Endodermal cell (in vitro differentiated cells): ENCODE data around the gene PCDHB5. TPM values are rescaled to one million over a fixed set of nuclear protein-coding genes. Genes with fewer than 3 reads are reported as not detected.
"Not testable (repeated sequence)": the region's sequence is repeated elsewhere in the genome, so short reads cannot be mapped to it uniquely, and the experiment has no call there.

ENCODE experiments used
- DNase-seq: peaks from one replicate; pipeline ENCODE4 v3.0.0-alpha.2; 2017
- H3K27ac ChIP-seq: 2 replicates; pipeline ENCODE4 v1.5.1; 2013; ENCODE audit warnings: mild to moderate bottlenecking, low read depth, low read length, moderate library complexity
- H3K27me3 ChIP-seq: 2 replicates; pipeline ENCODE4 v1.6.1; 2013; ENCODE audit warnings: mild to moderate bottlenecking, low read length, moderate library complexity; ENCODE audit not compliant: insufficient read depth, control insufficient read depth, poor library complexity, severe bottlenecking
- H3K36me3 ChIP-seq: 2 replicates; pipeline ENCODE4 v1.7.0; 2013; ENCODE audit warnings: mild to moderate bottlenecking, low read length, moderate library complexity; ENCODE audit not compliant: control insufficient read depth, insufficient read depth
- H3K4me1 ChIP-seq: one replicate; pipeline ENCODE4 v1.7.0; 2013; ENCODE audit warnings: low read length; ENCODE audit not compliant: control insufficient read depth, insufficient read depth
- H3K4me3 ChIP-seq: 2 replicates; pipeline ENCODE4 v1.5.1; 2013; ENCODE audit warnings: mild to moderate bottlenecking, low read length, moderate library complexity
- H3K9ac ChIP-seq: 2 replicates; pipeline ENCODE4 v1.6.1; 2013; ENCODE audit warnings: mild to moderate bottlenecking, low read length, moderate library complexity; ENCODE audit not compliant: poor library complexity, severe bottlenecking; ENCODE audit errors: extremely low read depth
- H3K9me3 ChIP-seq: 2 replicates; pipeline ENCODE4 v1.6.1; 2013; ENCODE audit warnings: mild to moderate bottlenecking, low read length, moderate library complexity; ENCODE audit not compliant: control insufficient read depth
- H3K27ac Mint-ChIP-seq: 2 replicates; pipeline ENCODE4 v1.8.0; 2020; ENCODE audit warnings: mixed read lengths
- H3K27me3 Mint-ChIP-seq: 2 replicates; pipeline ENCODE4 v1.8.0; 2021; ENCODE audit warnings: mild to moderate bottlenecking, mixed read lengths; ENCODE audit not compliant: insufficient read depth
- H3K36me3 Mint-ChIP-seq: 2 replicates; pipeline ENCODE4 v1.8.0; 2020; ENCODE audit warnings: low read depth, mixed read lengths
- H3K4me1 Mint-ChIP-seq: 2 replicates; pipeline ENCODE4 v1.8.0; 2020; ENCODE audit warnings: mixed read lengths
- H3K4me3 Mint-ChIP-seq: 2 replicates; pipeline ENCODE4 v1.8.0; 2020; ENCODE audit warnings: mild to moderate bottlenecking, moderate library complexity, mixed read lengths
- H3K9me3 Mint-ChIP-seq: 2 replicates; pipeline ENCODE4 v1.8.0; 2020; ENCODE audit warnings: mild to moderate bottlenecking, mixed read lengths
- WGBS, 2 experiments: methylation state at CpG; one replicate each; pipeline versions ENCODE4 v1.1.5 to v1.1.7; 2013; ENCODE audit warnings: missing lambda C conversion rate in 2 of 2, mixed read lengths in 1 of 2; ENCODE audit not compliant: insufficient coverage in 1 of 2, insufficient read length in 1 of 2; 5-methylcytosine and 5-hydroxymethylcytosine counted together
- long read RNA-seq, 4 experiments: library from polyadenylated mRNA in 2 of 4; library from RNA in 1 of 4; library from capped mRNA in 1 of 4; stranded (forward) in 3 of 4; unstranded in 1 of 4; transcript quantifications; one replicate each; pipeline ENCODE4 v2.0.0, GENCODE V29; 2020 to 2021; ENCODE audit warnings: inconsistent platforms in 1 of 4
- polyA plus RNA-seq, 2 experiments: library from polyadenylated mRNA; stranded (reverse); fragments of 50-300 nt; gene quantifications; one replicate each; pipeline ENCODE4 v1.2.3, GENCODE V29; 2013
- total RNA-seq, 2 donors: library from RNA; stranded (reverse); fragmentation: NEBNext Ultra II Directional in 1 of 2; extraction: Animal tissue kit (Norgen Biotek cat#: 25700) in 1 of 2; gene quantifications; 2 replicates in 1 of 2; 3 replicates in 1 of 2; pipeline ENCODE4 v1.2.1, GENCODE V29; 2021
- TF ChIP-seq, protein P1 (sequence below): fragments of 200-600 bp; sonication (generic); conservative IDR thresholded peaks from 2 replicates; pipeline ENCODE4 v1.5.0; 2021; ENCODE audit warnings: antibody characterized with exemption, mild to moderate bottlenecking

PCDHB5 gene
- 10 to 100 TPM in 1 of 2 donors, 1 to 10 TPM in 1; 2.4 to 43.5 TPM for total RNA-seq
- 0.46 TPM for polyA plus RNA-seq (2013, experiment 1 of 2)
- 0.79 TPM for polyA plus RNA-seq (2013, experiment 2 of 2)
- long read RNA-seq, experiment 1, partial matches to known transcripts: 0 of 1 reads
- long read RNA-seq, experiment 1, other reads (novel, unspliced or antisense): 0 of 1 reads
- long read RNA-seq, experiment 2, transcript PCDHB5-201 (1 exons, 3,408 nt): major isoform, 7 of 7 reads
- long read RNA-seq, experiment 2, partial matches to known transcripts: 0 of 7 reads
- long read RNA-seq, experiment 2, other reads (novel, unspliced or antisense): 0 of 7 reads
- long read RNA-seq, experiment 3, transcript PCDHB5-201 (1 exons, 3,408 nt): major isoform, 192 of 225 reads
- long read RNA-seq, experiment 3, partial matches to known transcripts: 0 of 225 reads
- long read RNA-seq, experiment 3, other reads (novel, unspliced or antisense): 30 of 225 reads
- long read RNA-seq, experiment 4: 0 reads

DNA sequence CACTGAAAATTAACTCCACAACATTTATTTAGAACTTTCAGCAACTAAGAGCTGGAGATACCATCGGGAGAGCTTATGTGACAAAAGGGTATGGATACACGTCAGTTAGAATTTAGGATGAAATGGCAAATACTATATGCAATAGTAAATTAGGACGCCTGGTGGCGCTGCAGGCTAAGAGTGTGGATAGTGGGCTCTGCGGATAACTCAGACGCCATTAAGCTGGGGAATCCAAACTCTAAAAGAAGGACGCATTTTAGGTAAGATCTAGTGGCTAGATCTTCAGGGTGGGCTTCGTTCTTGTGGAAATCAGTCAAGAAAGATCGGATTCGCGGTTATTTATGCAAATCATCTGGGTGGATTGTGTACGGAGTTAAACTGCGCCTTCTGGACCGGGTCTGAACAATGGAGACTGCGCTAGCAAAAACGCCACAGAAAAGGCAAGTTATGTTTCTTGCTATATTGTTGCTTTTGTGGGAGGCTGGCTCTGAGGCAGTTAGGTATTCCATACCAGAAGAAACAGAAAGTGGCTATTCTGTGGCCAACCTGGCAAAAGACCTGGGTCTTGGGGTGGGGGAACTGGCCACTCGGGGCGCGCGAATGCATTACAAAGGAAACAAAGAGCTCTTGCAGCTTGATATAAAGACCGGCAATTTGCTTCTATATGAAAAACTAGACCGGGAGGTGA is at the start of gene PCDHB5:
Gene PCDHB5 (plus strand): TSS at position 177 of the 688 bp plus-strand sequence. CDS start 229 bp downstream, at position 406.
- Histone ChIP-seq H3K36me3 (no peaks in the 10 kb centered on the region), H3K27ac (no peak within 1 kb of the TSS), H3K27me3 (no peaks in the 10 kb centered on the region), H3K9me3 (peaks cover 39% of the 10 kb centered on the region), H3K9ac (no peak within 1 kb of the TSS), H3K4me1 (no peaks in the 10 kb centered on the region), H3K4me3 (peak within 1 kb of the TSS; percentile 12)
- TF ChIP-seq, protein P1, sequence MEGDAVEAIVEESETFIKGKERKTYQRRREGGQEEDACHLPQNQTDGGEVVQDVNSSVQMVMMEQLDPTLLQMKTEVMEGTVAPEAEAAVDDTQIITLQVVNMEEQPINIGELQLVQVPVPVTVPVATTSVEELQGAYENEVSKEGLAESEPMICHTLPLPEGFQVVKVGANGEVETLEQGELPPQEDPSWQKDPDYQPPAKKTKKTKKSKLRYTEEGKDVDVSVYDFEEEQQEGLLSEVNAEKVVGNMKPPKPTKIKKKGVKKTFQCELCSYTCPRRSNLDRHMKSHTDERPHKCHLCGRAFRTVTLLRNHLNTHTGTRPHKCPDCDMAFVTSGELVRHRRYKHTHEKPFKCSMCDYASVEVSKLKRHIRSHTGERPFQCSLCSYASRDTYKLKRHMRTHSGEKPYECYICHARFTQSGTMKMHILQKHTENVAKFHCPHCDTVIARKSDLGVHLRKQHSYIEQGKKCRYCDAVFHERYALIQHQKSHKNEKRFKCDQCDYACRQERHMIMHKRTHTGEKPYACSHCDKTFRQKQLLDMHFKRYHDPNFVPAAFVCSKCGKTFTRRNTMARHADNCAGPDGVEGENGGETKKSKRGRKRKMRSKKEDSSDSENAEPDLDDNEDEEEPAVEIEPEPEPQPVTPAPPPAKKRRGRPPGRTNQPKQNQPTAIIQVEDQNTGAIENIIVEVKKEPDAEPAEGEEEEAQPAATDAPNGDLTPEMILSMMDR: peak; percentile 91
- Mint-ChIP-seq H3K9me3 (peaks cover 64% of the 10 kb centered on the region), H3K4me1 (no peaks in the 10 kb centered on the region), H3K4me3 (peak within 1 kb of the TSS; percentile 92), H3K27me3 (no peaks in the 10 kb centered on the region), H3K36me3 (peaks cover 40% of the 10 kb centered on the region), H3K27ac (peak within 1 kb of the TSS; percentile 99)
- peak; percentile 91 for DNase-seq
- whole genome bisulfite sequencing, 2 experiments: 85 to 86% methylated on average over 18 to 22 of the region's 22 CpGs

GRCh38 chr5:141094481-141095262 is 40.3 kb upstream of the PCDHB5 start, which contains the start of gene PCDHB2:
PCDHB2 (plus strand) TSS chr5:141094615; CDS start chr5:141094791, 176 bp downstream.
- 11 to 35% methylated on average over 16 to 29 of the region's 29 CpGs for WGBS, 2 experiments
- Histone ChIP-seq H3K9me3 (peaks cover 37% of the 10 kb centered on the region), H3K4me3 (peak within 1 kb of the TSS; percentile 94), H3K27me3 (no peaks in the 10 kb centered on the region), H3K27ac (peak within 1 kb of the TSS; percentile 87), H3K9ac (peak within 1 kb of the TSS; percentile 87), H3K36me3 (peaks cover 11% of the 10 kb centered on the region), H3K4me1 (no peaks in the 10 kb centered on the region)
- Mint-ChIP-seq H3K4me3 (peak within 1 kb of the TSS; percentile 83), H3K27ac (peak within 1 kb of the TSS; percentile 96), H3K9me3 (peaks cover 18% of the 10 kb centered on the region), H3K4me1 (peaks cover 4% of the 10 kb centered on the region), H3K27me3 (peaks cover 2% of the 10 kb centered on the region), H3K36me3 (peaks cover 19% of the 10 kb centered on the region)
- TF ChIP-seq, protein P1: peak; percentile 90
- DNase-seq: peak; percentile 91

DNA sequence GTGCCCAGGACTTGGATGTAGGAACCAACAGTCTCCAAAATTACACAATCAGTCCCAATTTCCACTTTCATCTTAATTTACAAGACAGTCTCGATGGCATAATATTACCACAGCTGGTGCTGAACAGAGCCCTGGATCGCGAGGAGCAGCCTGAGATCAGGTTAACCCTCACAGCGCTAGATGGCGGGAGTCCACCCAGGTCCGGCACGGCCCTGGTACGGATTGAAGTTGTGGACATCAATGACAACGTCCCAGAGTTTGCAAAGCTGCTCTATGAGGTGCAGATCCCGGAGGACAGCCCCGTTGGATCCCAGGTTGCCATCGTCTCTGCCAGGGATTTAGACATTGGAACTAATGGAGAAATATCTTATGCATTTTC is 39.8 kb upstream of the PCDHB5 start:
- H3K36me3 Mint-ChIP-seq: peaks cover 21% of the 10 kb centered on the region
- no peaks in the 10 kb centered on the region for H3K4me1 ChIP-seq
- peak overlapping the region; percentile 96 for H3K27ac Mint-ChIP-seq
- H3K4me3 Mint-ChIP-seq: peak overlapping the region; percentile 83
- peaks cover 43% of the 10 kb centered on the region for H3K9me3 ChIP-seq
- no peaks in the 10 kb centered on the region for H3K27me3 ChIP-seq
- peaks cover 18% of the 10 kb centered on the region for H3K9me3 Mint-ChIP-seq
- peak; percentile 50 for DNase-seq
- TF ChIP-seq, protein P1: no peak
- peaks cover 2% of the 10 kb centered on the region for H3K27me3 Mint-ChIP-seq
- WGBS, 2 experiments: 83 to 95% methylated on average over 6 to 12 of the region's 12 CpGs
- H3K36me3 ChIP-seq: peaks cover 12% of the 10 kb centered on the region
- peak overlapping the region; percentile 94 for H3K4me3 ChIP-seq
- peak overlapping the region; percentile 87 for H3K27ac ChIP-seq
- H3K4me1 Mint-ChIP-seq: peaks cover 4% of the 10 kb centered on the region
- H3K9ac ChIP-seq: peak overlapping the region; percentile 87

DNA sequence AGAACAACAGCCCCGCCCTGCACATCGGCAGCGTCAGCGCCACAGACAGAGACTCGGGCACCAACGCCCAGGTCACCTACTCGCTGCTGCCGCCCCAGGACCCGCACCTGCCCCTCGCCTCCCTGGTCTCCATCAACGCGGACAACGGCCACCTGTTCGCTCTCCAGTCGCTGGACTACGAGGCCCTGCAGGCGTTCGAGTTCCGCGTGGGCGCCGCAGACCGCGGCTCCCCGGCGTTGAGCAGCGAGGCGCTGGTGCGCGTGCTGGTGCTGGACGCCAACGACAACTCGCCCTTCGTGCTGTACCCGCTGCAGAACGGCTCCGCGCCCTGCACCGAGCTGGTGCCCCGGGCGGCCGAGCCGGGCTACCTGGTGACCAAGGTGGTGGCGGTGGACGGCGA is 38.8 kb upstream of the PCDHB5 start:
- H3K9me3 ChIP-seq: peaks cover 48% of the 10 kb centered on the region
- peaks cover 28% of the 10 kb centered on the region for H3K36me3 Mint-ChIP-seq
- not testable (repeated sequence) for H3K27ac Mint-ChIP-seq, DNase-seq, H3K27me3 ChIP-seq, H3K27me3 Mint-ChIP-seq, H3K4me3 ChIP-seq, H3K9ac ChIP-seq, H3K4me1 ChIP-seq, H3K27ac ChIP-seq, H3K4me1 Mint-ChIP-seq
- H3K4me3 Mint-ChIP-seq: peak overlapping the region; percentile 83
- H3K9me3 Mint-ChIP-seq: peaks cover 24% of the 10 kb centered on the region
- peaks cover 15% of the 10 kb centered on the region for H3K36me3 ChIP-seq
- WGBS, 2 experiments: 94% methylated on average over 20 of the region's 46 CpGs; no CpG with 5 or more reads in 1 of the 2 experiments
